Progenitor cell of endocrine pancreas (in vitro differentiated cells): Measurements from ENCODE around the gene ACBD6. TPM values are rescaled to one million over a fixed set of nuclear protein-coding genes. Genes with fewer than 3 reads are reported as not detected.

ENCODE experiments used
- DNase-seq: peaks from one replicate; pipeline ENCODE4 v3.0.0; 2021; ENCODE audit warnings: low spot score; ENCODE audit not compliant: unreplicated experiment
- H3K27ac Mint-ChIP-seq: 2 replicates; pipeline ENCODE4 v1.8.0; 2021; ENCODE audit warnings: mild to moderate bottlenecking, moderate library complexity, mixed read lengths
- H3K27me3 Mint-ChIP-seq: 2 replicates; pipeline ENCODE4 v1.8.0; 2021; ENCODE audit warnings: mixed read lengths
- H3K36me3 Mint-ChIP-seq: 2 replicates; pipeline ENCODE4 v1.8.0; 2022; ENCODE audit warnings: mixed read lengths; ENCODE audit not compliant: insufficient read depth
- H3K4me1 Mint-ChIP-seq: 2 replicates; pipeline ENCODE4 v1.8.0; 2021; ENCODE audit warnings: low read depth, mixed read lengths
- H3K4me3 Mint-ChIP-seq: 2 replicates; pipeline ENCODE4 v1.8.0; 2021; ENCODE audit warnings: low read depth, mild to moderate bottlenecking, moderate library complexity, mixed read lengths
- H3K9me3 Mint-ChIP-seq: 2 replicates; pipeline ENCODE4 v1.8.0; 2021; ENCODE audit warnings: low read depth, mixed read lengths
- CTCF ChIP-seq: fragments of 200-600 bp; sonication (generic); IDR thresholded peaks from one replicate; pipeline ENCODE4 v1.5.0; 2021; ENCODE audit warnings: antibody characterized with exemption, mild to moderate bottlenecking; ENCODE audit not compliant: unreplicated experiment
- total RNA-seq: library from RNA; stranded (reverse); gene quantifications from 2 replicates; pipeline ENCODE4 v1.2.1, GENCODE V29; 2021

ACBD6 gene
- total RNA-seq, 1 donor from 2014 or later, result 54.2 TPM

GRCh38 chr1:180294711-180295110 is 207.7 kb downstream of the ACBD6 start:
- TF ChIP-seq CTCF, result no peak
- peaks cover 12% of the 10 kb centered on the region for H3K9me3 Mint-ChIP-seq
- peaks cover 22% of the 10 kb centered on the region for H3K36me3 Mint-ChIP-seq
- no peak overlapping the region for H3K4me3 Mint-ChIP-seq
- no peaks in the 10 kb centered on the region for H3K27me3 Mint-ChIP-seq
- H3K4me1 Mint-ChIP-seq, result peaks cover 3% of the 10 kb centered on the region
- no peak overlapping the region for H3K27ac Mint-ChIP-seq
- no peak for DNase-seq

GRCh38 chr1:180291004-180291403 is 211.4 kb downstream of the ACBD6 start:
- H3K9me3 Mint-ChIP-seq, result peaks cover 12% of the 10 kb centered on the region
- TF ChIP-seq CTCF, result no peak
- no peaks in the 10 kb centered on the region for H3K27me3 Mint-ChIP-seq
- H3K36me3 Mint-ChIP-seq, result peaks cover 21% of the 10 kb centered on the region
- no peak overlapping the region for H3K4me3 Mint-ChIP-seq
- H3K27ac Mint-ChIP-seq, result no peak overlapping the region
- DNase-seq, result no peak
- H3K4me1 Mint-ChIP-seq, result no peaks in the 10 kb centered on the region

GRCh38 chr1:180290265-180291001 is 211.9 kb downstream of the ACBD6 start:
- DNase-seq, result no peak
- Mint-ChIP-seq H3K9me3 (peaks cover 12% of the 10 kb centered on the region), H3K27me3 (no peaks in the 10 kb centered on the region), H3K36me3 (peaks cover 21% of the 10 kb centered on the region), H3K4me3 (no peak overlapping the region), H3K27ac (no peak overlapping the region), H3K4me1 (no peaks in the 10 kb centered on the region)
- no peak for TF ChIP-seq CTCF

- TF ChIP-seq CTCF, result no peak
- peaks cover 12% of the 10 kb centered on the region for H3K9me3 Mint-ChIP-seq
- no peaks in the 10 kb centered on the region for H3K27me3 Mint-ChIP-seq
Observed at GRCh38 chr1:180288940-180289339, 213.4 kb downstream of the ACBD6 start.

GRCh38 chr1:180287988-180288705 is 214.2 kb downstream of the ACBD6 start:
- Mint-ChIP-seq H3K4me3 (no peak overlapping the region), H3K9me3 (peaks cover 12% of the 10 kb centered on the region), H3K27me3 (no peaks in the 10 kb centered on the region), H3K36me3 (peaks cover 19% of the 10 kb centered on the region), H3K4me1 (no peaks in the 10 kb centered on the region), H3K27ac (no peak overlapping the region)
- DNase-seq, result no peak
- TF ChIP-seq CTCF, result no peak

More at GRCh38 chr1:180288940-180289339, 213.4 kb downstream of the ACBD6 start:
- Mint-ChIP-seq H3K4me3 (no peak overlapping the region), H3K36me3 (peaks cover 20% of the 10 kb centered on the region), H3K4me1 (no peaks in the 10 kb centered on the region), H3K27ac (no peak overlapping the region)
- no peak for DNase-seq
